IMR-90 (cell line): ENCODE data around the gene ST6GALNAC4.

Source experiments
- CTCF ChIP-seq: conservative IDR thresholded peaks from 2 replicates; pipeline ENCODE4 v1.5.1; 2012; ENCODE audit warnings: mild to moderate bottlenecking, low read depth, low read length, improper control_type of control experiment
- MAZ ChIP-seq: IDR thresholded peaks from 2 replicates; pipeline ENCODE4 v1.6.1; 2012; ENCODE audit warnings: low read depth, mild to moderate bottlenecking, low read length, improper control_type of control experiment, moderate library complexity, borderline replicate concordance
- POLR2A ChIP-seq: IDR thresholded peaks from 2 replicates; pipeline ENCODE4 v1.6.1; 2012; ENCODE audit warnings: mild to moderate bottlenecking, low read depth, low read length
- RAD21 ChIP-seq: IDR thresholded peaks from 2 replicates; pipeline ENCODE4 v1.6.1; 2012; ENCODE audit warnings: low read length, improper control_type of control experiment
- RCOR1 ChIP-seq: IDR thresholded peaks from 2 replicates; pipeline ENCODE4 v1.6.1; 2012; ENCODE audit warnings: mild to moderate bottlenecking, low read length, improper control_type of control experiment; ENCODE audit not compliant: insufficient replicate concordance
- RFX5 ChIP-seq: IDR thresholded peaks from 2 replicates; pipeline ENCODE4 v1.8.0; 2012; ENCODE audit warnings: low read depth, mild to moderate bottlenecking, low read length, moderate library complexity
- SMC3 ChIP-seq: fragments of 150-350 bp; IDR thresholded peaks from 2 replicates; pipeline ENCODE4 v1.6.1; 2016; ENCODE audit warnings: low read depth, mild to moderate bottlenecking, antibody characterized with exemption, low read length, moderate library complexity

- no peak for TF ChIP-seq RCOR1
- TF ChIP-seq POLR2A = no peak
- no peak for TF ChIP-seq CTCF
- no peak for TF ChIP-seq RFX5
- no peak for TF ChIP-seq RAD21
- TF ChIP-seq SMC3 = no peak
- no peak for TF ChIP-seq MAZ
Observed at GRCh38 chr9:127876026-127876763, 40.6 kb downstream of the ST6GALNAC4 start.
